Left cardiac atrium (tissue), 4 donors: ENCODE results near the gene WDR33. TPM values are rescaled to one million over a fixed set of nuclear protein-coding genes. Genes with fewer than 3 reads are reported as not detected.
A peak's percentile ranks its signal among the peaks of the same experiment; 100 is the strongest.

Source experiments
- ATAC-seq, 2 donors: fragments of 200-7000 bp; cut with Tn5 transposase; one replicate each; pipeline ENCODE4 v1.9.1; 2020; ENCODE audit warnings: mild to moderate bottlenecking in 2 of 2, moderate library complexity in 2 of 2
- DNase-seq: peaks from one replicate; pipeline ENCODE4 v3.0.0-alpha.2; 2020
- intact Hi-C, 2 donors: fragments of 100-400 bp; cut with DNase I; formaldehyde crosslinking; loops; one replicate each; pipeline versions ENCODE4 v1.14.1 to v1.15.1; 2022 to 2023
- total RNA-seq, 2 donors: library from RNA; stranded (reverse); fragmentation: NEBNext Ultra II Directional; extraction: Animal tissue kit (Norgen Biotek cat#: 25700); gene quantifications; one replicate each; pipeline ENCODE4 v1.2.1, GENCODE V29; 2021
- donor health status: DM: no; HTN: yes; CAD: no.
- donor health status: DM: no; HTN: yes; CAD: no; lungs with severe emphysema.
- donor health status: DM: yes; HTN: yes; CAD: no.
- donor health status: Dilated cardiomyopathy.

WDR33 gene
- total RNA-seq, 2 donors from 2014 or later = 34.8 to 36.6 TPM

- DNase-seq (no peak), ATAC-seq (no peak)
- intact Hi-C loops = no loop called here
Measured at GRCh38 chr2:127669056-127669455, 141.9 kb downstream of the WDR33 start.

- ATAC-seq = no peak
- intact Hi-C loops = no loop called here
- DNase-seq = no peak
Measured at GRCh38 chr2:127665267-127665893, 145.6 kb downstream of the WDR33 start.

GRCh38 chr2:127664895-127665225 is 146.1 kb downstream of the WDR33 start:
- no peak for DNase-seq
- intact Hi-C loops = no loop called here
- no peak for ATAC-seq

- DNase-seq (no peak), ATAC-seq (peak; percentile 34 to 46)
- intact Hi-C loops = no loop called here
Measured at GRCh38 chr2:127664065-127664894, 146.7 kb downstream of the WDR33 start.

GRCh38 chr2:127663566-127664064 is 147.4 kb downstream of the WDR33 start:
- DNase-seq (no peak), ATAC-seq (no peak)
- intact Hi-C loops = no loop called here

- intact Hi-C loops = no loop called here
- DNase-seq (no peak), ATAC-seq (peak in 1 of 2 donors; percentile 11)
Measured at GRCh38 chr2:127662937-127663565, 147.9 kb downstream of the WDR33 start.

GRCh38 chr2:127661949-127662510 is 148.9 kb downstream of the WDR33 start:
- DNase-seq (peak; percentile 76), ATAC-seq (peak; percentile 9 to 25)
- intact Hi-C loops = no loop called here

- intact Hi-C loops = no loop called here
- ATAC-seq (peak in 1 of 2 donors; percentile 3), DNase-seq (no peak)
Measured at GRCh38 chr2:127661072-127661649, 149.8 kb downstream of the WDR33 start.

- intact Hi-C loops = no loop called here
- DNase-seq (no peak), ATAC-seq (no peak)
Measured at GRCh38 chr2:127660291-127660578, 150.7 kb downstream of the WDR33 start.

- ATAC-seq (peak; percentile 16 to 52), DNase-seq (peak; percentile 82)
- intact Hi-C loops = loop anchor here in 1 of 2 donors (10.0 kb wide), 1 partner anchor 145 kb away; no protein-coding TSS in a partner anchor
Measured at GRCh38 chr2:127659408-127660290, 151.3 kb downstream of the WDR33 start.

- DNase-seq (peak; percentile 63), ATAC-seq (no peak)
- intact Hi-C loops = loop anchor here in 1 of 2 donors (10.0 kb wide), 1 partner anchor 144 kb away; no protein-coding TSS in a partner anchor
Measured at GRCh38 chr2:127658641-127659407, 152.1 kb downstream of the WDR33 start.

GRCh38 chr2:127658146-127658545 is 152.8 kb downstream of the WDR33 start:
- ATAC-seq = no peak
- intact Hi-C loops = loop anchor here in 1 of 2 donors (10.0 kb wide), 1 partner anchor 143 kb away; no protein-coding TSS in a partner anchor
- DNase-seq = peak; percentile 18

- DNase-seq (peak; percentile 20), ATAC-seq (no peak)
- intact Hi-C loops = loop anchor here in 1 of 2 donors (10.0 kb wide), 1 partner anchor 142 kb away; no protein-coding TSS in a partner anchor
Measured at GRCh38 chr2:127657232-127657595, 153.8 kb downstream of the WDR33 start.

GRCh38 chr2:127656569-127657231 is 154.3 kb downstream of the WDR33 start:
- ATAC-seq (no peak), DNase-seq (peak; percentile 24)
- intact Hi-C loops = loop anchor here in 1 of 2 donors (10.0 kb wide), 1 partner anchor 142 kb away; no protein-coding TSS in a partner anchor

GRCh38 chr2:127655209-127656073 is 155.5 kb downstream of the WDR33 start:
- intact Hi-C loops = loop anchor here in 1 of 2 donors (10.0 kb wide), 1 partner anchor 141 kb away; no protein-coding TSS in a partner anchor
- DNase-seq (peak; percentile 73), ATAC-seq (peak; percentile 46 to 62)

- DNase-seq (no peak), ATAC-seq (no peak)
- intact Hi-C loops = loop anchor here in 1 of 2 donors (10.0 kb wide), 1 partner anchor 140 kb away; no protein-coding TSS in a partner anchor
Measured at GRCh38 chr2:127654838-127655175, 156.2 kb downstream of the WDR33 start.
